H4 (cell line): ENCODE results near the gene DAP3. TPM values are rescaled to one million over a fixed set of nuclear protein-coding genes. Genes with fewer than 3 reads are reported as not detected.
A peak's percentile ranks its signal among the peaks of the same experiment; 100 is the strongest.

Experiments
- DNase-seq: peaks from one replicate; pipeline ENCODE4 v3.0.0-alpha.2; 2015; ENCODE audit warnings: low spot score
- total RNA-seq: library from RNA; depleted of rRNA; stranded (reverse); fragments of >200 nt; shearing (Covaris generic); gene quantifications from 2 replicates; pipeline ENCODE4 v1.2.3, GENCODE V29; 2014; rRNA removed

The DAP3 gene
- total RNA-seq, 1 experiment from 2014 or later = 100 TPM

DNA sequence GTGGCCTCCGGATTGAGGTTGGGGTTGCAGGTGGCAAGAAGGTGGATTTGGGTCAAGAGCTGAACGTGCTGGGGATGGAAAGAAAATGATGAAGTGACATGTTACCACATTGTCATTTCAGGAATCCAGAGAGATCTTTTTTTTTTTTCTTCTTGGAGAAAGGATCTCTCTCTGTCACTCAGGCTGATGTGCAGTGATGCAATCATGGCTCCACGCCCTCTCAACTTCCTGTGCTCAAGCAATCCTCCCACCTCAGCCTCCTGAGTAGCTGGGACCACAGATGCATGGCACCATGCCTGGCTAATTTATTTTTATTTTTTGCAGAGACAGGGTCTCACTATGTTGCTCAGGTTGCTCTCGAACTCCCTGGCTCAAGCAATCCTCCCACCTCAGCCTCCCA, 87.5 kb downstream of the DAP3 start:
- DNase-seq = peak; percentile 19

DNA sequence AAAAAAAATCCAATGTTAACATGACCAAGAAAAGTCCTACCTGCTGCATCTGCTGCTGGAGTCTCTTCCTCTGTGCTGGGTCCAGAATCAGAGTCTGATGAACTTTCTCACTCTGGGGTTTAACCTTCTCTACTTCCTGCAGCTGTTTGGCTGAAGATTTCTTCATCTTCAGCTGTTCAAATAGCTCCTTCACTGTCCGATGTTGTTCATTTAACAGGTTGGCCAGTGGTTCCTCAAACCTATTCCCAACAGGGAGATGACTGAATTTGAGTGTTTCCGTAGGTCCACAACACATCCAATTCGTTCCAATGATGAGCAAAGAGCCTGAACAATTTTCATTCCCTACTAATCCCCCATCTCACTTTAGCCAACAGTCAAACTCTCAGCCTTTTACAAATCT, 88.7 kb downstream of the DAP3 start:
- no peak for DNase-seq

Other genes starting within 250 kb of the DAP3 start
- 8.8 and 11.8 TPM in 2 replicates for gene ASH1L, start 126.3 kb upstream of the DAP3 start, total RNA-seq
- gene MSTO1, start 78.9 kb upstream of the DAP3 start, total RNA-seq = 23.4 and 24.0 TPM in 2 replicates
- gene YY1AP1, start 317 bp upstream of the DAP3 start, total RNA-seq = 26.3 and 43.9 TPM in 2 replicates
- 7.1 and 11.0 TPM in 2 replicates for gene GON4L, start 168.1 kb downstream of the DAP3 start, total RNA-seq
- gene SYT11, start 170.5 kb downstream of the DAP3 start, total RNA-seq = 2.9 and 3.4 TPM in 2 replicates
- gene RIT1, start 222.3 kb downstream of the DAP3 start, total RNA-seq = 45.8 and 46.5 TPM in 2 replicates
- gene KHDC4, start 245.3 kb downstream of the DAP3 start, total RNA-seq = 14.9 and 22.3 TPM in 2 replicates